ENCODE measurements around the gene ATP6AP1.

Gene ATP6AP1

DNA sequence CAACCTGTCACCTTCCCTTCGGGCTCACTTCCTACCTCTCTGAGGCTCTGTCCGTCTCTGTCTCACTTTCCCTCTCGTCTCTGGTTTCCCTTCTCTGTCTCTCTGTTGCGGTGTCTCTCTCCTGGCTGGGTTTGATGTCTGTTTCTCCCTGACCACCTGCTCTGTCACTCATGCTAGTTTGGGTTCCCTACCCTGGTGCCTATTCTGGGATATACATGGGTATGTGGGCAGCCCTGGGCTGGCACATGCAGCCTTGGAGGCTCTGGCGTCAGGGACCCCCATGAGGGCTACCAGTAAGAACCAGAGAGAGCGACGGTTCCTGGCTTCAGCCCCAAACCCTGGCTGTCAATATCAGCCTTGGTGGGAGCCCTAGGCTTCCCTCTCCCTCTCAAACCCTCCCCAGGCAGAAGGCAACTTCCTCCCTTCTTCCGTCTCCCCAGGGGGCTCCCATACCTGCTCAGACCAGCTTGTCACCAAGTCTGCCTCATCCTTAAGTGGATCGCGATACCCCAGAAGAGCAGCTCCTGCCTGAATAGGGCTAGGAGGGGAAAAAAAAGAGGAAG lies 19.7 kb upstream of the ATP6AP1 start:
- Histone ChIP-seq H3K4me3 (ENCODE audit: low read length, poor library complexity, severe bottlenecking) (no peak overlapping the region), H2AFZ (ENCODE audit: low read length) (no peak overlapping the region), H3K4me2 (ENCODE audit: low read depth, low read length, poor library complexity, severe bottlenecking) (no peak overlapping the region), H3K9me2 (replicated peaks; ENCODE audit: low read depth, low read length) (no peaks in the 10 kb centered on the region), H3K9ac (ENCODE audit: low read depth, low read length, poor library complexity, severe bottlenecking) (no peak overlapping the region), H3K79me2 (ENCODE audit: insufficient read depth, low read length) (peaks cover 8% of the 10 kb centered on the region; the same call in 1 of the 2 replicates), H3K9me3 (ENCODE audit: insufficient read depth, low read depth, low read length) (no peaks in the 10 kb centered on the region), H3K4me1 (ENCODE audit: insufficient read depth, low read length, poor library complexity, severe bottlenecking) (no peaks in the 10 kb centered on the region), H3F3A (ENCODE audit: low read depth) (no peaks in the 10 kb centered on the region), H3K27me3 (ENCODE audit: insufficient read depth, low read length, poor library complexity, severe bottlenecking) (no peaks in the 10 kb centered on the region), H3K36me3 (ENCODE audit: insufficient read depth, low read length) (no peaks in the 10 kb centered on the region), H4K20me1 (ENCODE audit: insufficient read depth, low read length, poor library complexity, severe bottlenecking) (no peaks in the 10 kb centered on the region)
- TF ChIP-seq EZH2phosphoT487 (IDR thresholded peaks at IDR 0.05; ENCODE audit: borderline replicate concordance) (no peak), CTCF (conservative IDR thresholded peaks at IDR 0.05; ENCODE audit: low read length) (no peak)

DNA sequence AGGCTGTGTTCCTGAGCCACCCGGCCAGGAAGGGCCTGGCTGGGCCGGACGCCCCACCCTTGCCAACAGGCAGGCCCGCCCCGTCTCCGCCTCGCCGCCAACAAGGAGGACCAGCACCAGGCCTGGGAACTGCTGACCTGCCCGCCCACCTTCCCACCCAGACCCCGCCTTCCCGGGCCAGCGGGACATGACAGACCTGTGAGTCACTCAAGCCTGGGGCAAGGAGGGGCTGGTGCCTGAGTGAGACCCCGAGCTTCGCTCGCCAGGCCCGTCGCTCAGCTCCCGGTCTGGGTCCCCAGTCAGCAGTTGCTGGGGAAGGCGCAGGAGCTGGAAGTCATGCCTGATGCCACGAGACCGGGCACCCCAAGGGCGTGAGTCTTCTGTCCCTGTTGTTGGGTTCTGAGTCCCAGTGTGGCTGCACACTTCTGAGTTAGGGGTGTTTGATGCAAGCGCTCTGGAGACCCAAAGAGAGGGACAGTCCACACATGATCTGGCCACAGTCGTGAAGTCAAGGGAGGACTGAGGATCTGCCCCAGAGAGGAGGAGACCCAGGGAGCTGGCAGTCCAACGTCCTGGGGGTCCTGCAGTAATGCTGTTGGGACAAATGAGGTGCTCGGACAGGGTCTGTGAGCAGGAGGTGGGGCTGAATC lies 19.1 kb upstream of the ATP6AP1 start, which contains the start of gene DNASE1L1:
Gene DNASE1L1, minus strand, starts transcription at position 33 of the 650 bp plus-strand sequence. CDS start 3,686 bp downstream, outside the sequence.
- no peak within 1 kb of the TSS for H2AFZ ChIP-seq (ENCODE audit: low read length)
- no peaks in the 10 kb centered on the region for H3K4me1 ChIP-seq (ENCODE audit: insufficient read depth, low read length, poor library complexity, severe bottlenecking)
- H3K36me3 ChIP-seq (ENCODE audit: insufficient read depth, low read length), result no peaks in the 10 kb centered on the region
- peaks cover 8% of the 10 kb centered on the region; the same call in 1 of the 2 replicates for H3K79me2 ChIP-seq (ENCODE audit: insufficient read depth, low read length)
- no peak within 1 kb of the TSS for H3K4me3 ChIP-seq (ENCODE audit: low read length, poor library complexity, severe bottlenecking)
- no peak within 1 kb of the TSS for H3K4me2 ChIP-seq (ENCODE audit: low read depth, low read length, poor library complexity, severe bottlenecking)
- H3F3A ChIP-seq (ENCODE audit: low read depth), result no peaks in the 10 kb centered on the region
- no peaks in the 10 kb centered on the region for H3K9me3 ChIP-seq (ENCODE audit: insufficient read depth, low read depth, low read length)
- H4K20me1 ChIP-seq (ENCODE audit: insufficient read depth, low read length, poor library complexity, severe bottlenecking), result no peaks in the 10 kb centered on the region
- no peaks in the 10 kb centered on the region for H3K9me2 ChIP-seq (replicated peaks; ENCODE audit: low read depth, low read length)
- H3K9ac ChIP-seq (ENCODE audit: low read depth, low read length, poor library complexity, severe bottlenecking), result no peak within 1 kb of the TSS
- no peaks in the 10 kb centered on the region for H3K27me3 ChIP-seq (ENCODE audit: insufficient read depth, low read length, poor library complexity, severe bottlenecking)
- no peak for TF ChIP-seq CTCF (conservative IDR thresholded peaks at IDR 0.05; ENCODE audit: low read length)
- no peak for TF ChIP-seq EZH2phosphoT487 (IDR thresholded peaks at IDR 0.05; ENCODE audit: borderline replicate concordance)

- Histone ChIP-seq H3F3A (ENCODE audit: low read depth) (no peaks in the 10 kb centered on the region), H3K4me2 (ENCODE audit: low read depth, low read length, poor library complexity, severe bottlenecking) (peak overlapping the region; percentile 84), H3K9me2 (replicated peaks; ENCODE audit: low read depth, low read length) (no peaks in the 10 kb centered on the region), H3K9ac (ENCODE audit: low read depth, low read length, poor library complexity, severe bottlenecking) (peak overlapping the region; percentile 93), H3K36me3 (ENCODE audit: insufficient read depth, low read length) (no peaks in the 10 kb centered on the region), H3K4me1 (ENCODE audit: insufficient read depth, low read length, poor library complexity, severe bottlenecking) (no peaks in the 10 kb centered on the region), H4K20me1 (ENCODE audit: insufficient read depth, low read length, poor library complexity, severe bottlenecking) (no peaks in the 10 kb centered on the region), H3K79me2 (ENCODE audit: insufficient read depth, low read length) (peaks cover 8% of the 10 kb centered on the region; the same call in 1 of the 2 replicates), H3K9me3 (ENCODE audit: insufficient read depth, low read depth, low read length) (no peaks in the 10 kb centered on the region), H3K27me3 (ENCODE audit: insufficient read depth, low read length, poor library complexity, severe bottlenecking) (no peaks in the 10 kb centered on the region), H2AFZ (ENCODE audit: low read length) (peak overlapping the region; percentile 75; the same call in 1 of the 2 replicates), H3K4me3 (ENCODE audit: low read length, poor library complexity, severe bottlenecking) (peak overlapping the region; percentile 92)
- no peak for TF ChIP-seq CTCF (conservative IDR thresholded peaks at IDR 0.05; ENCODE audit: low read length)
- no peak for TF ChIP-seq EZH2phosphoT487 (IDR thresholded peaks at IDR 0.05; ENCODE audit: borderline replicate concordance)
Measured at GRCh38 chrX:154411981-154412340, 16.5 kb upstream of the ATP6AP1 start.

All from Loucy (cell line).